Activated naive CD8-positive, alpha-beta T cell treated with anti-CD3 and anti-CD28 coated beads, Interleukin-2, amount 10 ng/mL, durations not matched to agents 7 days and 5 days (primary cell): ENCODE measurements around the gene CHMP6. TPM values are rescaled to one million over a fixed set of nuclear protein-coding genes. Genes with fewer than 3 reads are reported as not detected.

Source experiments
- ATAC-seq: fragments of 150-1000 bp; cut with Tn5 transposase; one replicate; pipeline ENCODE4 v1.10.0; 2021; ENCODE audit warnings: low read depth, moderate library complexity
- POLR2A ChIA-PET: fragments of 350-600 bp; sonication (Branson Sonifier 250); formaldehyde crosslinking; loops from one replicate; lab custom pipeline; 2021; ENCODE audit warnings: antibody characterized with exemption; lab: Charles Lee
- DNase-seq: peaks from one replicate; pipeline ENCODE4 v3.0.0; 2021
- H3K27ac Mint-ChIP-seq: one replicate; pipeline ENCODE4 v1.8.0; 2022; ENCODE audit warnings: mild to moderate bottlenecking, mixed read lengths
- H3K27me3 Mint-ChIP-seq: one replicate; pipeline ENCODE4 v1.8.0; 2022; ENCODE audit warnings: mild to moderate bottlenecking, moderate library complexity, mixed read lengths
- H3K36me3 Mint-ChIP-seq: one replicate; pipeline ENCODE4 v1.8.0; 2021; ENCODE audit warnings: mild to moderate bottlenecking, mixed read lengths
- H3K4me1 Mint-ChIP-seq: one replicate; pipeline ENCODE4 v1.8.0; 2021; ENCODE audit warnings: mixed read lengths
- H3K4me3 Mint-ChIP-seq: one replicate; pipeline ENCODE4 v1.8.0; 2022; ENCODE audit warnings: mild to moderate bottlenecking, moderate library complexity, mixed read lengths
- H3K9me3 Mint-ChIP-seq: one replicate; pipeline ENCODE4 v1.8.0; 2021; ENCODE audit warnings: mixed read lengths
- total RNA-seq, 2 experiments: library from RNA; stranded (reverse); gene quantifications; one replicate each; pipeline ENCODE4 v1.2.3, GENCODE V29; 2021

Gene CHMP6
- total RNA-seq, 2 experiments from 2014 or later: 32.5 to 33.0 TPM

GRCh38 chr17:80961541-80962330, 29.9 kb upstream of the CHMP6 start:
- Mint-ChIP-seq H3K4me3 (no peak overlapping the region), H3K27me3 (no peaks in the 10 kb centered on the region), H3K36me3 (peaks cover 4% of the 10 kb centered on the region), H3K4me1 (no peaks in the 10 kb centered on the region), H3K9me3 (no peaks in the 10 kb centered on the region), H3K27ac (no peak overlapping the region)
- ATAC-seq (no peak), DNase-seq (no peak)
- POLR2A ChIA-PET: no interaction called here

DNA sequence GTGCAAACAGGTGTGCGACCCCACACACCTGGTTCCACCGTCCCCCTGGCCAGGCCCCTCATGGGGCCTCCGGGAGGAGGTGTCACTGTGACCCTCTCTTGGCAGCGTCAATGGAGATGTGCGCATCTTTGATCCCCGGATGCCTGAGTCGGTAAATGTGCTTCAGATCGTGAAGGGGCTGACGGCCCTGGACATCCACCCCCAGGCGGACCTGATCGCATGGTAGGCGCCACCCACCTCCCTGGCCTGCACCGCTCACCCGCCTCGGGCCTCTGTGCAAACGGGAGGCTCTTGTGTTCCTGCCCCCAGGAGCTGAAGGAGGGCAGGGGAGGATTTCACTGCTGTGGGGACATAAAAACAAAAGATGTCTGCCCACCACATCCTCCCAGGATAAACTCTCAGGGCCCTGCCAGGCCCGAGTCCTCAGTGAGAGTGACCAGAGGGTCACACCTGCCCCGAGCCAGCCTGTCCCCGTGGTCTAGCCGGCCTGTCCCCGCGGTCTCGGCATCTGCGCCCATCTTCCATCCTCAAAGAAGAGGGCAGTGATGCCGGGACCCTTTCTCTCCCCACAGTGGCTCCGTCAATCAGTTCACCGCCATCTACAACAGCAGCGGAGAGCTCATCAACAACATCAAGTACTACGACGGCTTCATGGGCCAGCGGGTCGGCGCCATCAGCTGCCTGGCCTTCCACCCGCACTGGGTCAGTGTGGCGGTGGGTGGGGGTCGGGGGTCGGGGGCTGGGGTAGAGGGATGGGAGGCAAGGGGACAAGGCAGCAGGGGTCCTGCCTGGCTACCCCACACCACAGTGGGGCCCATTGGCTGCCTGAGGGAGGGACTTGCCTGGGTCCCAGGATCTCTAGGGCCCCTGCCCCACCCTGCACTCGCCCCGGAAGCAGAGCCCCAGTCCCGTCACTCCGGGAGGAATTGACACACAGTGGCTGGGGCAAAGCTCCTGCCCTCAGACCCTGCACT, 29.0 kb upstream of the CHMP6 start:
- POLR2A ChIA-PET: no interaction called here
- H3K4me1 Mint-ChIP-seq: no peaks in the 10 kb centered on the region
- H3K27ac Mint-ChIP-seq: no peak overlapping the region

DNA sequence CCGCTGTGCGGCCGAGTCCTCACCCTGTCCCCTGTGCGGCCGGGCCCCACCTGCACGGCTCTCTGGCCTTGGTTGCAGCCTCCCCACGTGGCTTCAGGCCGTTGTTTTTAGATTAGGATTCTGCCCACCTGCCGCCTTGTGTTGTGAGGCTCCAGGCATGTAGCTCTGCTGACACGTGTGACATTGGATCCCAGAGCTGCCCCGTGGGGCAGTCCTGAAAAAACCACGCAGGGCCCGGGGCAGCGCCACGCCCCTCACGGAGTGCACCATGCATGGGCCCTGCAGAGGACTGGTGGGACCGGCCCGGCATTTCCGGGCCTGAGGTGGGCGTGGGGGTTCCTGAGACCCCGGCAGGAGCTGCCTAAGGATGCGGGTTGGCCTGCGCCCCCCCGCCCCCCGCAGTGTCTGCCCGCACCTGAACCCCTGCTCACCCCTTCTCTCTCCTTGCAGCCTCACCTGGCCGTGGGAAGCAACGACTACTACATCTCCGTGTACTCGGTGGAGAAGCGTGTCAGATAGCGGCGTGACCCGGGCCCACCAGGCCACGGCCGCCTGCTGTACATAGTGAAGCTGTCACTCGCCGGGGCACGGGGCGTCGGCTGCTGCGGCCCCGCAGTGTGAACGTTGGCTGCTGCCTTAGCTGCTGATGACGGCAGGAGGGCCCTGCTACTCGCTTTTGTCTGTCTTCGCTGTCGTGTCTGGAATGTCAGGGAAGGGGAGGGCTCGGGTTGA, 27.7 kb upstream of the CHMP6 start:
- Mint-ChIP-seq H3K9me3 (no peaks in the 10 kb centered on the region), H3K27me3 (no peaks in the 10 kb centered on the region), H3K36me3 (peaks cover 4% of the 10 kb centered on the region), H3K4me3 (no peak overlapping the region), H3K27ac (no peak overlapping the region), H3K4me1 (no peaks in the 10 kb centered on the region)
- ATAC-seq (no peak), DNase-seq (no peak)
- POLR2A ChIA-PET: no interaction called here

More for the DNA sequence above, 29.0 kb upstream of the CHMP6 start:
- DNase-seq: no peak
- Mint-ChIP-seq H3K4me3 (no peak overlapping the region), H3K9me3 (no peaks in the 10 kb centered on the region), H3K36me3 (peaks cover 4% of the 10 kb centered on the region), H3K27me3 (no peaks in the 10 kb centered on the region)
- no peak for ATAC-seq

DNA sequence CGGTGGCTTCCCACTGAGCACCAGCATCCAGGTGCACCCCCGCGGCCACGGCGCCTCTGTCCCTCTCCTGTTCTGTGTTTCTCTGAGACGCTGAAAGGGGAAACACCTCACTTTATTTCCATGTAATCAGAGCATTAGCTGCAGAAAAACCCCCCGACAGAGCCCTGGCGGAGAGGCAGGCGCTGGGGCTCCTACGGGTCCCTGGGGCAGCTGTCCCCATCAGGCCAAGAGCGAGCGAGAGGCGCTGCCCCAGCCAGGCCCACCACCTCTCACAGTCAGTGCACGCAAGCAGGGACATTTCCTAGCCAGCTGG, 27.1 kb upstream of the CHMP6 start:
- Mint-ChIP-seq H3K27me3 (no peaks in the 10 kb centered on the region), H3K27ac (no peak overlapping the region)

DNA sequence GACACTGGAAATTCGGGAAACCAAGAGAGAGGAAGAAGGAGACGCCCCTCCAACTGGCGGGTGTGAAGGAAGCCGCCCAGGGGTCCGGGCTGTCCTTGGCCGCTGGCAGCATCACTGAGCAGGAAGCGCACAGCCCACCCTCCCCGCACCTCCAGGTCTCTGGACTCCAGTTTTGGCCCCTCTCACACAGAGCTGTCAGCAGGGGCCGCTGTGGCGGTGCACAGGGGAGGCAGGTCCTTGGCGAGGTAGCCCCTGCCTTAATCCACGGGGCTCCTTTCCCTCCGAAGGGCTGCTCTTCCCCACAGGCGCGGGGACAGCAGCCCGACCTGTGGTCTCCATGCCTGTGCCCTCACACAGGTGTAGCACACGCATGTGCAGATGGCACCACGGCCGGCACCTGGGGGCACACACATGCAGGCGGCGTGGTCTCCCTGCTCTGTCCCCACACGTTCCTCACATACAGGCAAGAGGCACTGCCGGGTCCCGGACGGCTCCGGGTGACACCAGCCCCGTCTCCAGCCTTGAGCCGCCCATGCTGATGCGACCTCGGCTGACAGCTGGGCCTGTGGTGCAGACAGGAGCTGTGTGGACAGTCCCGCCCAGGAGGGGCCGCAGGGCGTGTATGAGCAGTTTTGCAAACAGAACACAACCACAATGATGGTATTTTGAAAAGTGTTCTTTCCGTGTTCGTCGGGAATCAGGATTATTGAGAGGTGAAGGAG, 26.6 kb upstream of the CHMP6 start:
- Mint-ChIP-seq H3K27me3 (no peaks in the 10 kb centered on the region), H3K27ac (no peak overlapping the region), H3K9me3 (no peaks in the 10 kb centered on the region), H3K4me3 (no peak overlapping the region), H3K36me3 (peaks cover 4% of the 10 kb centered on the region), H3K4me1 (no peaks in the 10 kb centered on the region)
- no peak for DNase-seq
- ATAC-seq: no peak
- POLR2A ChIA-PET: no interaction called here

More for the DNA sequence above, 27.1 kb upstream of the CHMP6 start:
- Mint-ChIP-seq H3K4me3 (no peak overlapping the region), H3K4me1 (no peaks in the 10 kb centered on the region), H3K9me3 (no peaks in the 10 kb centered on the region), H3K36me3 (peaks cover 4% of the 10 kb centered on the region)
- no peak for DNase-seq
- POLR2A ChIA-PET: no interaction called here
- ATAC-seq: no peak

DNA sequence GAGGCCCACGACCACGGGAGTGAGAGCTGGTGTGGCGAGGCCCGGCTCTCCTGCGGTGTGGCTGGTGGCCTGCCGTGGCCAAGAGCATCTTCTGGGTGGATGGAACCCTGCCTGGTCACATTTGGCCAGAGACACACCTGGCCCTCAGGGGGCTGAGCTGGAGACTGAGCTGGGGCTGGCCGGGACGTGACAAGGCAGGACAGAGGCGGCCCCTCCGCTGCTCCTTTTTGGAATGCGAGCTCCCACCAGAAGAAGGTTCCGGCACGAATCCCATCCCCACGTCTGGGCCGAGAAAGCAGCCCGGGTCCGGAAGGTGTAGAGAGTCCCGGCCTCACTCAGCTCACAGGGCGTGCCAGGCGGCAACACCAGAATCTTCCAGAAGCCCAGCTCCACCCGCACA, 26.0 kb upstream of the CHMP6 start:
- Mint-ChIP-seq H3K27me3 (no peaks in the 10 kb centered on the region), H3K9me3 (no peaks in the 10 kb centered on the region), H3K4me1 (peaks cover 4% of the 10 kb centered on the region), H3K27ac (no peak overlapping the region), H3K4me3 (no peak overlapping the region), H3K36me3 (peaks cover 4% of the 10 kb centered on the region)
- ATAC-seq: no peak
- no peak for DNase-seq
- POLR2A ChIA-PET: interaction anchor here (0.5 kb wide), 1 partner anchor 86 kb away, joined by 3 read pairs; no protein-coding TSS in a partner anchor

GRCh38 chr17:80967404-80967872, 24.2 kb upstream of the CHMP6 start:
- Mint-ChIP-seq H3K4me1 (peaks cover 4% of the 10 kb centered on the region), H3K9me3 (no peaks in the 10 kb centered on the region), H3K27ac (no peak overlapping the region), H3K27me3 (no peaks in the 10 kb centered on the region), H3K4me3 (no peak overlapping the region), H3K36me3 (peaks cover 4% of the 10 kb centered on the region)
- no peak for DNase-seq
- ATAC-seq: no peak
- POLR2A ChIA-PET: interaction anchor here (0.6 kb wide), 1 partner anchor 104 kb away, joined by 3 read pairs; no protein-coding TSS in a partner anchor

- Mint-ChIP-seq H3K4me1 (peaks cover 4% of the 10 kb centered on the region), H3K27me3 (peaks cover 3% of the 10 kb centered on the region), H3K27ac (no peak overlapping the region), H3K4me3 (no peak overlapping the region), H3K9me3 (no peaks in the 10 kb centered on the region), H3K36me3 (peaks cover 4% of the 10 kb centered on the region)
- POLR2A ChIA-PET: no interaction called here
- ATAC-seq: no peak
- DNase-seq: no peak
These were observed 23.0 kb upstream of the CHMP6 start for GRCh38 chr17:80968602-80969029.

DNA sequence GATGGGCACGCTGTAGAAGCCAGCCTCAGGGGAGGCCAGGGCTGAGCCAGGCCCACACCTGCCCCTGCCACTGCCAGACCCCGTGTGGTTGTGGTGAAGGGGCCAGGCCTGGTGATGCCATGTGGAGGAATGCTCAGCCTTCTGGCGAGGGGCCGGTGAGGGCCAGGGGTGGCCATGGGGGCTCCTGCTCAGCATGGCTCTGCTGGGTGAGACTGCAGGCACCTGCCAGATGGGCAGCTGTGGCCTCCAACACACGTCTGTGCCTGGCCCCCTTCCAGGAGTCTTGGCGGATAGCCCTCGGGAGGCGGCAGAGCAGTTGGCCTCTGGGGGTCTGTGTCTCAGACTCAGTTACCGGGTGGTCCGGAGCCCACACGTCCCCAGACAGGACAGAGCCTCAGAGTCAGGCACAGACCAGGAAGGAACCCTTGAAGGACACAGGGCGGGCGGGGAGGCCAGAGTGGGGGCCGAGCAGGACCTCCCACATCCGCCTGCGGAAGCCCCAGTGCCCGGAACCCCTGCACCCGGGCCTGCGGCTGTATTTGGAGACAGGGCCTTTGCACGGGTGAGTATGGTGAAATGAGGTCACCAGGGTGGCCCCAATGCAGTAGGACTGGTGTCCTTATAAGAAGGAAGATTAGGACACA, 22.5 kb upstream of the CHMP6 start:
- peaks cover 8% of the 10 kb centered on the region for H3K27me3 Mint-ChIP-seq
- no peaks in the 10 kb centered on the region for H3K9me3 Mint-ChIP-seq
- ATAC-seq (peak; percentile 15), DNase-seq (no peak)
- peaks cover 3% of the 10 kb centered on the region for H3K36me3 Mint-ChIP-seq
- no peak overlapping the region for H3K27ac Mint-ChIP-seq
- H3K4me1 Mint-ChIP-seq: peaks cover 4% of the 10 kb centered on the region
- POLR2A ChIA-PET: no interaction called here
- no peak overlapping the region for H3K4me3 Mint-ChIP-seq

GRCh38 chr17:80969674-80970043, 22.0 kb upstream of the CHMP6 start:
- H3K4me1 Mint-ChIP-seq: peaks cover 4% of the 10 kb centered on the region
- H3K36me3 Mint-ChIP-seq: no peaks in the 10 kb centered on the region
- ATAC-seq: no peak
- POLR2A ChIA-PET: no interaction called here
- H3K4me3 Mint-ChIP-seq: no peak overlapping the region
- peaks cover 8% of the 10 kb centered on the region for H3K27me3 Mint-ChIP-seq
- H3K27ac Mint-ChIP-seq: no peak overlapping the region
- no peak for DNase-seq
- no peaks in the 10 kb centered on the region for H3K9me3 Mint-ChIP-seq

- POLR2A ChIA-PET: no interaction called here
- peaks cover 4% of the 10 kb centered on the region for H3K4me1 Mint-ChIP-seq
- H3K4me3 Mint-ChIP-seq: peak overlapping the region; percentile 22
- H3K27ac Mint-ChIP-seq: peak overlapping the region; percentile 84
- DNase-seq: peak; percentile 73
- no peaks in the 10 kb centered on the region for H3K36me3 Mint-ChIP-seq
- H3K9me3 Mint-ChIP-seq: no peaks in the 10 kb centered on the region
- peaks cover 8% of the 10 kb centered on the region for H3K27me3 Mint-ChIP-seq
- peak; percentile 69 for ATAC-seq
These were observed 21.4 kb upstream of the CHMP6 start for GRCh38 chr17:80970044-80970761.
